Measurements from ENCODE around the gene OR2M7.
"Not testable (repeated sequence)": the region's sequence is repeated elsewhere in the genome, so short reads cannot be mapped to it uniquely, and the experiment has no call there.

Gene OR2M7

GRCh38 chr1:248324468-248324867 lies at the start of gene OR2M7:
Gene OR2M7, minus strand, starts transcription at chr1:248324568. Its CDS starts 0 bp downstream, at chr1:248324568.
- no peak for DNase-seq

GRCh38 chr1:248373761-248374160 lies 49.4 kb upstream of the OR2M7 start:
- no peak for DNase-seq

DNA sequence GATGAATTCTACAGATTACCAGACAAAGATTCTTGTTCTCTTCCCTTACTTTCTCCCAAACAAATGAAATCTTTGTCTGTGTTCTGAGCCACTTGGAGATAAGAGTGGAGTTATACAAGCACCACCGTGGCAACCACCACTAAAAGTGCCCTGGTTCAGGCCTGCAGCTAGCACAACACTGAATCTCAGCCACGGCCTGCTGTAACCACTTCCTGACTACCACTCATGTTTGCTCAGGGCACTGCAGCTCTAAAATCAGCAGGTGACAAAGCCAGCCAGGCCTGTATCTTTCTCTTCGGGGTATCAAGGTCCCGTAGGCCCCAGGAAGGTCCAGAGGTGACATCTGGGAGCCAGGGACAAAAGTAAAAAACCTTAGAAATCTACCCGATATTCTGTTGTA lies 48.0 kb upstream of the OR2M7 start:
- DNase-seq = no peak

GRCh38 chr1:248366609-248367008 lies 42.2 kb upstream of the OR2M7 start:
- DNase-seq = no peak

DNA sequence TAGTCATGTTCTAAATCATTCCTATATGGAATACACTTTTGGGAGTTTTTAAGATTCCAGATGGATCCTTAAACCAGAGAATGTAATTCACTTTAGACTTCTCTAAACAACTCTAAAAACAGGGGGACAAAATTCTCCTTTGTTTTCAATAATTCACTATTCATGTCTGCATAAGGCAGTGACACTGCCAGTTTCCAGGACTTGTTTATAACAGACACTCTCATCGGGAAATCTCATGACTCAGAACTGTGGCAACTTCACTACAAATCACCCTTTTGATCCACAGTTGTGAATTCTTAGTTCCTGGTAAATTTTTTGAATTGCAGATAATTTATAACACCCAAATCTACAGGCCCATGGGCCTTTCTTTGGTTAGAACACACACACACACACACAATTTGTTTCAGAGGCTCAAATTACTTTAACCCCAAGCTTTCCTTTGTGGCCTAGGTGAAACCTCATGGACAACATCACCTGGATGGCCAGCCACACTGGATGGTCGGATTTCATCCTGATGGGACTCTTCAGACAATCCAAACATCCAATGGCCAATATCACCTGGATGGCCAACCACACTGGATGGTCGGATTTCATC lies 36.9 kb upstream of the OR2M7 start, which contains the start of gene OR2T4:
Gene OR2T4, plus strand, starts transcription at position 545 of the 595 bp plus-strand sequence. Its CDS starts 0 bp downstream, at position 545.
- DNase-seq = no peak

DNA sequence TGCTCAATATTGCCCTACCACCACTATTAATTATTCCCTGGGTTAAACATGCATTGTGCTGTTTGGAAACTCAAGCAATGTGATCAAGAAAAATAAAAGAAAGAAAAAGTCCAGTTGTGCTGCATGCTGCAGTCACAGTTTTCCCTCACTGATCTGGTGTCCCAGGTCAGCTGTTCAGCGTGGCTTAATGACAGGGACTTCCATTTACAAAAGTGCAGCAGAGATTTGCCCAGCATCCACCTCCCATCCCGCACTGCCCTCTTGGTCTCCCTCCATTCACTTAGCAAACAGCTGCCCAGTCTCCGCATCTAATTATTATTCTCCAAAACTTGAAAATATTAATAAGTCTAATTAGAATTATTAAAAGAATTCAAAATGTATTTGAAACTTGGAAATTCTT lies 35.0 kb upstream of the OR2M7 start:
- no peak for DNase-seq

DNA sequence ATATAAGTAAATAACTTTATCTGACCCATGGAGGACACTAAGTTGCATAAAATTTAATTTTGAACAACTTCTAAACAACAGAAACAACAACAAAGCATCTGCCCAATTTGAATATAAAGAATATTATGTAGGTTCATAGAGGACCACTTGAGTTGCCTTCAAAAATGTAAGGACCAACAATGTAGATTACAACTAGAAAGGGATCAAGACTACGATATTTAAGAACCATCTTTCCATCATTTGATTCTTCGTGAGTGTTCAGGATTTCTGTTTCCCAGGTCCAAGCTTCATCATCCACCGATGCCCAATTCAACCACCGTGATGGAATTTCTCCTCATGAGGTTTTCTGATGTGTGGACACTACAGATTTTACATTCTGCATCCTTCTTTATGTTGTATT lies 24.1 kb upstream of the OR2M7 start, which contains the start of gene OR14C36:
Gene OR14C36, plus strand, starts transcription at position 301 of the 400 bp plus-strand sequence. Its CDS starts 0 bp downstream, at position 301.
- DNase-seq = no peak

- no peak for DNase-seq
These were observed 19.1 kb upstream of the OR2M7 start for GRCh38 chr1:248343451-248343850.

DNA sequence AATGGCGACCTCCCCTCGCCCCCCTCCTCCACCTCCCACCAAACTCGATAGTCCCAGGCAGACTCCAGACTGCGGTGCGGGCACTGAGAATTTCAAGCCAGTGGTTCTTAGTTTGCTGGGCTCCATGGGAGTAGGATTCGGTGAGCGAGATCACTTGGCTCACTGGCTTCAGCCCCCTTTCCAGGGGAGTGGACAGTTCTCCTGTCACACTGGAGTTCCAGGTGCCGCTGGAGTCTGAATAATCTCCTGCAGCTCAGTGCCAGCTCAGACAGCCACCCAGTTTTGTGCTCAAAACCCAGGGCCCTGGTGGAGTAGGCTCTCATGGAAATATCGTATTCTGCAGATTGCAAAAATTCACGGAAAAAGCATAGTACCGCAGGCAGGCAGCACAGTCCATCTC lies 7.6 kb downstream of the OR2M7 start:
- no peak for DNase-seq

DNA sequence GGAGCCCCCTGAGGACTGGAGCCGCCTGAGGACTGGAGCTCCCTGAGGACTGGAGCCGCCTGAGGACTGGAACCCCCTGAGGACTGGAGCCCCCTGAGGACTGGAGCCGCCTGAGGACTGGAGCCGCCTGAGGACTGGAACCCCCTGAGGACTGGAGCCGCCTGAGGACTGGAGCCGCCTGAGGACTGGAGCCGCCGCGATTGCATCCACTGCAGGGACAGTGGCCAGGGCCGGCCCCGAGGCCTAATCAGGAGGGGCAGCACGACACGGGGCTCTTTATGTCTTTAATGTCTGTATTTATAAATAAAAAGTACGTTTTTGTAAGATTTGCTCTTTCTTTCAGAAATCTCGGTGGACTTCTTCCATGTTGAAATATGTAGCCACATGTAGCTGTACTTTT lies 17.6 kb downstream of the OR2M7 start:
- DNase-seq = not testable (repeated sequence)

- DNase-seq = no peak
These were observed 18.3 kb downstream of the OR2M7 start for GRCh38 chr1:248306103-248306502.

DNA sequence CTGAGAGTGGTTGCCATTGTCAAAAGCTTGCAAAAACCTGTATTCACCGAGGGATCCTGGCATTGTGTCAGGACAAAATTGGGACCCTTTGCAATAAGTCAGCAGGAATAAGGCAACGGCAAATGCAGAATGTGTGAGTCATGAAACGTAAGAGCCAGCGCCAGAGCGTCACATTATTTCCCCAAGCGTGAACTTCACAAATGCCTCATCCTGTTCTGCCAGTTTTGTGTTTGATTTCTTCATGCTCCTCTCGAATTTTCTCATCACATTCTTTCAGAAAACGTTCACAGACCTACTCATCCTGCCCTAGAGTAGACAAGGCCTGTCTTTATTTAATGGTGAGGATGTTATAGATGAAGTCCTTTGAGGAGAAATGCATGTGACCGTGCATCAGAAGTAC lies 18.7 kb downstream of the OR2M7 start:
- not testable (repeated sequence) for DNase-seq

- DNase-seq = no peak
These were observed 21.0 kb downstream of the OR2M7 start, which contains the start of gene OR2T12 for GRCh38 chr1:248303324-248303723. Gene OR2T12, minus strand, starts transcription at chr1:248303424. Its CDS starts 7,846 bp downstream, at chr1:248295578.

DNA sequence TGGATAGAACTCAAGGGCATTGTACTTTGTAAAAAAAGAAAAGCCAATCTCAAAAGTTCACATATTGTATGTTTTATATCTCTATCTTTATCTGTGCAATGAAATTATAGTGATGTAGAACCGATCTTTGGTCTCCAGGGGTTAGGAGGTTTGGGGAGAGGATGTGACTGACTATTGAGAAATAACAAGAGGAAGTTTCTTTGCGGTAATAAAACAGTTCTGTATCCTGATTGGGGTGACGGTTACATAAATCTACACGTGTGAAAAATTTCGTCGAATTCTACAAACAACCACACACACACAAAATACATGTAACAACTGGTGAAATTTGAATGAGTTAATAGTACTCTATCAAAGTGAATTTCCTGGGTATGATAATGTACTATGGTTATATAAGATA lies 36.0 kb downstream of the OR2M7 start:
- DNase-seq = no peak

DNA sequence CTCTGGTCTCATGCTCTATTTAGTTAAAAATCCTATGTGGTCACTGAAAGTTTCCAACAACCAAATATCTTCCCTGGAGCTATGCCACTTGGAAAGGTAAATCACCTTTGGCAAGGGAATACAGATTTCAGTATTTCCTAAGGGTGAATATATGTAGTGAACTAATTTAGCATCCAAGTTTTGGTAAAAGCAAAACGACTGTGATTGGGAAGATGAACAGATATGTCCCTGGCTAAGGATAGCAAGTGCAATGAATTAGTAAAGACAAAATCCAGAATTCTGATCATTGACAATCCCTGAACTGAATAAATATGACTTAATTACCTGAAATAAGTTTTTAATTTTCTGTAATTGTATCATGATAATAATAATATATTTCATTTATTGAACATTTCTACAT lies 46.5 kb downstream of the OR2M7 start, which contains the start of gene OR2T33:
Gene OR2T33, minus strand, starts transcription at position 101 of the 400 bp plus-strand sequence. CDS start 4,162 bp downstream, outside the sequence.
- DNase-seq = no peak
